WTC11 (cell line): ENCODE data around the gene SLC25A28. TPM values are rescaled to one million over a fixed set of nuclear protein-coding genes. Genes with fewer than 3 reads are reported as not detected.

ENCODE experiments used
- ATAC-seq: fragments of 200-7000 bp; cut with Tn5 transposase; 2 replicates; pipeline ENCODE4 v1.10.0; 2021; ENCODE audit warnings: mild to moderate bottlenecking, moderate library complexity
- CTCF ChIA-PET: fragments of 300-600 bp; sonication (Branson Sonifier 250); formaldehyde crosslinking; loops from one replicate; lab custom pipeline; 2021; ENCODE audit warnings: antibody characterized with exemption; lab: Charles Lee
- POLR2A ChIA-PET: fragments of 350-600 bp; sonication (Branson Sonifier 250); formaldehyde crosslinking; loops from one replicate; lab custom pipeline; 2021; ENCODE audit warnings: antibody characterized with exemption; lab: Charles Lee
- DNase-seq: peaks from one replicate; pipeline ENCODE4 v3.0.0; 2021; ENCODE audit warnings: low spot score
- H3K27ac Mint-ChIP-seq: 2 replicates; pipeline ENCODE4 v1.8.0; 2021; ENCODE audit warnings: mixed read lengths
- H3K27me3 Mint-ChIP-seq: 2 replicates; pipeline ENCODE4 v1.8.0; 2021; ENCODE audit warnings: low read depth, mild to moderate bottlenecking, moderate library complexity, mixed read lengths
- H3K36me3 Mint-ChIP-seq: 2 replicates; pipeline ENCODE4 v1.8.0; 2021; ENCODE audit warnings: mixed read lengths
- H3K4me1 Mint-ChIP-seq: 2 replicates; pipeline ENCODE4 v1.8.0; 2022; ENCODE audit warnings: mixed read lengths
- H3K4me3 Mint-ChIP-seq: 2 replicates; pipeline ENCODE4 v1.8.0; 2021; ENCODE audit warnings: mild to moderate bottlenecking, moderate library complexity, mixed read lengths
- H3K9me3 Mint-ChIP-seq: 2 replicates; pipeline ENCODE4 v1.8.0; 2021; ENCODE audit warnings: mixed read lengths
- ATF1 ChIP-seq: sonication (generic); formaldehyde crosslinking; IDR thresholded peaks from 2 replicates; pipeline ENCODE4 v1.8.1; 2023; ENCODE audit warnings: mild to moderate bottlenecking, moderate library complexity, missing genetic modification reagents
- CREM ChIP-seq: sonication (generic); formaldehyde crosslinking; IDR thresholded peaks from 2 replicates; pipeline ENCODE4 v1.8.1; 2022; ENCODE audit warnings: mild to moderate bottlenecking, missing genetic modification reagents, moderate library complexity
- ELF4 ChIP-seq: sonication (generic); formaldehyde crosslinking; IDR thresholded peaks from 2 replicates; pipeline ENCODE4 v1.8.1; 2022; ENCODE audit warnings: low read depth, mild to moderate bottlenecking, moderate library complexity, missing genetic modification reagents
- FOXP1 ChIP-seq: sonication (generic); formaldehyde crosslinking; IDR thresholded peaks from 2 replicates; pipeline ENCODE4 v1.8.0; 2022; ENCODE audit warnings: missing genetic modification reagents, mild to moderate bottlenecking, moderate library complexity, borderline replicate concordance
- GABPB1 ChIP-seq: sonication (generic); formaldehyde crosslinking; IDR thresholded peaks from 2 replicates; pipeline ENCODE4 v1.8.1; 2023; ENCODE audit warnings: mild to moderate bottlenecking, missing genetic modification reagents
- IRF2 ChIP-seq: sonication (generic); formaldehyde crosslinking; IDR thresholded peaks from 2 replicates; pipeline ENCODE4 v1.8.0; 2022; ENCODE audit warnings: low read depth, missing genetic modification reagents, borderline replicate concordance
- NFATC4 ChIP-seq: fragments of 250-450 bp; sonication (Bioruptor Pico); IDR thresholded peaks from 2 replicates; pipeline ENCODE4 v1.9.0; 2021; ENCODE audit warnings: mild to moderate bottlenecking
- NR1H2 ChIP-seq: sonication (generic); formaldehyde crosslinking; IDR thresholded peaks from 2 replicates; pipeline ENCODE4 v1.9.0; 2021; ENCODE audit warnings: mild to moderate bottlenecking, moderate library complexity, missing genetic modification reagents
- SMAD4 ChIP-seq: sonication (generic); formaldehyde crosslinking; IDR thresholded peaks from 2 replicates; pipeline ENCODE4 v1.8.0; 2022; ENCODE audit warnings: mild to moderate bottlenecking, missing genetic modification reagents
- ZNF121 ChIP-seq: sonication (generic); formaldehyde crosslinking; IDR thresholded peaks from 2 replicates; pipeline ENCODE4 v1.8.0; 2023; ENCODE audit warnings: missing genetic modification reagents
- total RNA-seq: library from RNA; stranded (reverse); gene quantifications from 3 replicates; pipeline ENCODE4 v1.2.3, GENCODE V29; 2021
- TF ChIP-seq, protein P1 (sequence below): sonication (generic); formaldehyde crosslinking; IDR thresholded peaks from 2 replicates; pipeline ENCODE4 v1.8.1; 2023; ENCODE audit warnings: mild to moderate bottlenecking, missing genetic modification reagents, moderate library complexity
- TF ChIP-seq, protein P2 (sequence below): sonication (generic); formaldehyde crosslinking; IDR thresholded peaks from 2 replicates; pipeline ENCODE4 v1.8.1; 2023; ENCODE audit warnings: mild to moderate bottlenecking, missing genetic modification reagents
- TF ChIP-seq, protein P3 (sequence below): sonication (generic); formaldehyde crosslinking; IDR thresholded peaks from 2 replicates; pipeline ENCODE4 v1.8.0; 2023; ENCODE audit warnings: missing genetic modification reagents
- TF ChIP-seq, protein P4 (sequence below): sonication (generic); formaldehyde crosslinking; IDR thresholded peaks from 2 replicates; pipeline ENCODE4 v1.8.0; 2023; ENCODE audit warnings: mild to moderate bottlenecking, missing genetic modification reagents
- TF ChIP-seq, protein P5 (sequence below): sonication (generic); formaldehyde crosslinking; IDR thresholded peaks from 2 replicates; pipeline ENCODE4 v1.8.0; 2022; ENCODE audit warnings: mild to moderate bottlenecking, missing genetic modification reagents
- TF ChIP-seq, protein P6 (sequence below): sonication (generic); formaldehyde crosslinking; IDR thresholded peaks from 2 replicates; pipeline ENCODE4 v1.8.1; 2022; ENCODE audit warnings: mild to moderate bottlenecking, moderate library complexity, missing genetic modification reagents
- TF ChIP-seq, protein P7 (sequence below): sonication (generic); formaldehyde crosslinking; conservative IDR thresholded peaks from 2 replicates; pipeline ENCODE4 v1.8.1; 2022; ENCODE audit warnings: mild to moderate bottlenecking, missing genetic modification reagents
- TF ChIP-seq, protein P8 (sequence below): fragments of 250-450 bp; sonication (Bioruptor Pico); conservative IDR thresholded peaks from 2 replicates; pipeline ENCODE4 v1.9.0; 2021; ENCODE audit warnings: mild to moderate bottlenecking

SLC25A28 gene
- total RNA-seq, 1 experiment from 2014 or later, result 18.2 TPM

DNA sequence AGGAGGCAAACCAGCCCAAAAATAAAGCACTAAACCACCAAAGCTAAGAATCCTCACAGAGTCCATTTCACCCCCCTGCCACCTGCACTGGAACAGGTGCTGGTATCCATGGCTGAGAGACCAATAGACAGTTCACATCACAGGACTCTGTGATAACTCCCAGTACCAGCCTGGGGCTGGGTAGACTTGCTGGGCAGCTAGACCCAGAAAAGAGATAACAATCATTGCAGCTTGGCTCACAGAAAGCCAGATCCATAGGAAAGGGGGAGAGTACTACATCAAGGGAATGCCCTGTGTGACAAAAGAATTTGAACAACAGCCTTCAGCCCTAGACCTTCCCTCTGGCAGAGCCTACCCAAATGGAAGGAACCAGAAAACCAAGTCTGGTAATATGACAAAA, 13.6 kb upstream of the SLC25A28 start (continued):
- TF ChIP-seq, protein P1, sequence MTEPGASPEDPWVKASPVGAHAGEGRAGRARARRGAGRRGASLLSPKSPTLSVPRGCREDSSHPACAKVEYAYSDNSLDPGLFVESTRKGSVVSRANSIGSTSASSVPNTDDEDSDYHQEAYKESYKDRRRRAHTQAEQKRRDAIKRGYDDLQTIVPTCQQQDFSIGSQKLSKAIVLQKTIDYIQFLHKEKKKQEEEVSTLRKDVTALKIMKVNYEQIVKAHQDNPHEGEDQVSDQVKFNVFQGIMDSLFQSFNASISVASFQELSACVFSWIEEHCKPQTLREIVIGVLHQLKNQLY (CRISPR knock-in tag), result no peak
- TF ChIP-seq, protein P2, sequence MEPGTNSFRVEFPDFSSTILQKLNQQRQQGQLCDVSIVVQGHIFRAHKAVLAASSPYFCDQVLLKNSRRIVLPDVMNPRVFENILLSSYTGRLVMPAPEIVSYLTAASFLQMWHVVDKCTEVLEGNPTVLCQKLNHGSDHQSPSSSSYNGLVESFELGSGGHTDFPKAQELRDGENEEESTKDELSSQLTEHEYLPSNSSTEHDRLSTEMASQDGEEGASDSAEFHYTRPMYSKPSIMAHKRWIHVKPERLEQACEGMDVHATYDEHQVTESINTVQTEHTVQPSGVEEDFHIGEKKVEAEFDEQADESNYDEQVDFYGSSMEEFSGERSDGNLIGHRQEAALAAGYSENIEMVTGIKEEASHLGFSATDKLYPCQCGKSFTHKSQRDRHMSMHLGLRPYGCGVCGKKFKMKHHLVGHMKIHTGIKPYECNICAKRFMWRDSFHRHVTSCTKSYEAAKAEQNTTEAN, result no peak
- no peak for TF ChIP-seq ZNF121
- TF ChIP-seq, protein P3, sequence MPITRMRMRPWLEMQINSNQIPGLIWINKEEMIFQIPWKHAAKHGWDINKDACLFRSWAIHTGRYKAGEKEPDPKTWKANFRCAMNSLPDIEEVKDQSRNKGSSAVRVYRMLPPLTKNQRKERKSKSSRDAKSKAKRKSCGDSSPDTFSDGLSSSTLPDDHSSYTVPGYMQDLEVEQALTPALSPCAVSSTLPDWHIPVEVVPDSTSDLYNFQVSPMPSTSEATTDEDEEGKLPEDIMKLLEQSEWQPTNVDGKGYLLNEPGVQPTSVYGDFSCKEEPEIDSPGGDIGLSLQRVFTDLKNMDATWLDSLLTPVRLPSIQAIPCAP (CRISPR knock-in tag), result no peak

DNA sequence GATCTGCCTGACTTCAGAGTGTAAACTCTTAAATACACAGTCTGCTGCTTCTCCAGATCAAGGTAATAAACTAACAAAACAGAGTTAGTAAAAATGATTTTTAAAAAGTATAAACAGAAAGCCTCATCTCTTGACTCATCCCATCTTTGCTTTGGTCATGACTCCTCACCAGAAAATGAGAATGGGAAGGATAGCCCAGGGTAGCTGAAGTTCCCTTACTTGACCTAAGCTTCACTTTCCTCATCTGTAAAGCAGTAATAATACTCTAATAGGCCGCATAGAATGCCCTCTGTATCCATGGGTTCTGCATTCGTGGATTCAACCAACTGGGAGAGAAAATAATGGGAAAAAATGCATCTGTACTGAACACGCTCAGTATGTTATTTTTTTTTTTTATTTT, 11.3 kb upstream of the SLC25A28 start:
- DNase-seq, result no peak
- ATAC-seq, result no peak
- Mint-ChIP-seq H3K36me3 (no peaks in the 10 kb centered on the region), H3K4me1 (peaks cover 8% of the 10 kb centered on the region), H3K9me3 (no peaks in the 10 kb centered on the region), H3K27ac (no peak overlapping the region), H3K4me3 (no peak overlapping the region), H3K27me3 (peaks cover 4% of the 10 kb centered on the region; the same call in 1 of the 2 replicates)
- ChIA-PET CTCF (no interaction called here), POLR2A (no interaction called here)
- TF ChIP-seq GABPB1 (CRISPR knock-in tag), result no peak
- TF ChIP-seq, protein P4, sequence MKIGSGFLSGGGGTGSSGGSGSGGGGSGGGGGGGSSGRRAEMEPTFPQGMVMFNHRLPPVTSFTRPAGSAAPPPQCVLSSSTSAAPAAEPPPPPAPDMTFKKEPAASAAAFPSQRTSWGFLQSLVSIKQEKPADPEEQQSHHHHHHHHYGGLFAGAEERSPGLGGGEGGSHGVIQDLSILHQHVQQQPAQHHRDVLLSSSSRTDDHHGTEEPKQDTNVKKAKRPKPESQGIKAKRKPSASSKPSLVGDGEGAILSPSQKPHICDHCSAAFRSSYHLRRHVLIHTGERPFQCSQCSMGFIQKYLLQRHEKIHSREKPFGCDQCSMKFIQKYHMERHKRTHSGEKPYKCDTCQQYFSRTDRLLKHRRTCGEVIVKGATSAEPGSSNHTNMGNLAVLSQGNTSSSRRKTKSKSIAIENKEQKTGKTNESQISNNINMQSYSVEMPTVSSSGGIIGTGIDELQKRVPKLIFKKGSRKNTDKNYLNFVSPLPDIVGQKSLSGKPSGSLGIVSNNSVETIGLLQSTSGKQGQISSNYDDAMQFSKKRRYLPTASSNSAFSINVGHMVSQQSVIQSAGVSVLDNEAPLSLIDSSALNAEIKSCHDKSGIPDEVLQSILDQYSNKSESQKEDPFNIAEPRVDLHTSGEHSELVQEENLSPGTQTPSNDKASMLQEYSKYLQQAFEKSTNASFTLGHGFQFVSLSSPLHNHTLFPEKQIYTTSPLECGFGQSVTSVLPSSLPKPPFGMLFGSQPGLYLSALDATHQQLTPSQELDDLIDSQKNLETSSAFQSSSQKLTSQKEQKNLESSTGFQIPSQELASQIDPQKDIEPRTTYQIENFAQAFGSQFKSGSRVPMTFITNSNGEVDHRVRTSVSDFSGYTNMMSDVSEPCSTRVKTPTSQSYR (CRISPR knock-in tag), result no peak
- TF ChIP-seq, protein P5, sequence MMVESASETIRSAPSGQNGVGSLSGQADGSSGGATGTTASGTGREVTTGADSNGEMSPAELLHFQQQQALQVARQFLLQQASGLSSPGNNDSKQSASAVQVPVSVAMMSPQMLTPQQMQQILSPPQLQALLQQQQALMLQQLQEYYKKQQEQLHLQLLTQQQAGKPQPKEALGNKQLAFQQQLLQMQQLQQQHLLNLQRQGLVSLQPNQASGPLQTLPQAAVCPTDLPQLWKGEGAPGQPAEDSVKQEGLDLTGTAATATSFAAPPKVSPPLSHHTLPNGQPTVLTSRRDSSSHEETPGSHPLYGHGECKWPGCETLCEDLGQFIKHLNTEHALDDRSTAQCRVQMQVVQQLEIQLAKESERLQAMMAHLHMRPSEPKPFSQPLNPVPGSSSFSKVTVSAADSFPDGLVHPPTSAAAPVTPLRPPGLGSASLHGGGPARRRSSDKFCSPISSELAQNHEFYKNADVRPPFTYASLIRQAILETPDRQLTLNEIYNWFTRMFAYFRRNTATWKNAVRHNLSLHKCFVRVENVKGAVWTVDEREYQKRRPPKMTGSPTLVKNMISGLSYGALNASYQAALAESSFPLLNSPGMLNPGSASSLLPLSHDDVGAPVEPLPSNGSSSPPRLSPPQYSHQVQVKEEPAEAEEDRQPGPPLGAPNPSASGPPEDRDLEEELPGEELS (CRISPR knock-in tag), result no peak
- no peak for TF ChIP-seq ELF4 (CRISPR knock-in tag)

DNA sequence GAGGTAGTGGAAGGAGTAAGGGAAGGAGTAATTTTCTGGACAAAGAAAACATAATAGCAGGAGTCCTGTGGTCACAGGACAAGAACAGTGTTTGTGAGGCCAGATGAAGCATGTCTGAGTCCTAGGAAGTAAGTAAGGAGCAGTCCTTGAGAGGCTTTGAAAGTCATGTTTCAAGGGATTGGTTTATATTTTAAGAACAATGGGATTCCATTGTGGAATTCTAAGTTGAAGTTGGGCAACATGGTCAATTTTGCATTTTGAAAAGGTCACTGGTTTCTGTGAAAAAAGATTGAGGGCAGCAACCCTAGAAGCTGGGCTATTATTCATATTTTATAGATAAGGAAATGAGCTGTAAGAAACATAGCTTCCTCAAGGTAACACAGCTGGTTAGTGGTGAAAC, 10.8 kb upstream of the SLC25A28 start:
- CTCF ChIA-PET, result no interaction called here
- no peak for TF ChIP-seq CREM (CRISPR knock-in tag)
- no peak for TF ChIP-seq SMAD4 (CRISPR knock-in tag)
- no peak for TF ChIP-seq IRF2 (CRISPR knock-in tag)
- TF ChIP-seq, protein P6, sequence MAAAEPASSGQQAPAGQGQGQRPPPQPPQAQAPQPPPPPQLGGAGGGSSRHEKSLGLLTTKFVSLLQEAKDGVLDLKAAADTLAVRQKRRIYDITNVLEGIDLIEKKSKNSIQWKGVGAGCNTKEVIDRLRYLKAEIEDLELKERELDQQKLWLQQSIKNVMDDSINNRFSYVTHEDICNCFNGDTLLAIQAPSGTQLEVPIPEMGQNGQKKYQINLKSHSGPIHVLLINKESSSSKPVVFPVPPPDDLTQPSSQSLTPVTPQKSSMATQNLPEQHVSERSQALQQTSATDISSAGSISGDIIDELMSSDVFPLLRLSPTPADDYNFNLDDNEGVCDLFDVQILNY (CRISPR knock-in tag), result no peak
- TF ChIP-seq NR1H2 (CRISPR knock-in tag), result no peak
- no peak for TF ChIP-seq NFATC4 (CRISPR knock-in tag)
- TF ChIP-seq ATF1 (CRISPR knock-in tag), result no peak
- TF ChIP-seq, protein P7, sequence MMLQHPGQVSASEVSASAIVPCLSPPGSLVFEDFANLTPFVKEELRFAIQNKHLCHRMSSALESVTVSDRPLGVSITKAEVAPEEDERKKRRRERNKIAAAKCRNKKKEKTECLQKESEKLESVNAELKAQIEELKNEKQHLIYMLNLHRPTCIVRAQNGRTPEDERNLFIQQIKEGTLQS (CRISPR knock-in tag), result no peak
- TF ChIP-seq, protein P8, sequence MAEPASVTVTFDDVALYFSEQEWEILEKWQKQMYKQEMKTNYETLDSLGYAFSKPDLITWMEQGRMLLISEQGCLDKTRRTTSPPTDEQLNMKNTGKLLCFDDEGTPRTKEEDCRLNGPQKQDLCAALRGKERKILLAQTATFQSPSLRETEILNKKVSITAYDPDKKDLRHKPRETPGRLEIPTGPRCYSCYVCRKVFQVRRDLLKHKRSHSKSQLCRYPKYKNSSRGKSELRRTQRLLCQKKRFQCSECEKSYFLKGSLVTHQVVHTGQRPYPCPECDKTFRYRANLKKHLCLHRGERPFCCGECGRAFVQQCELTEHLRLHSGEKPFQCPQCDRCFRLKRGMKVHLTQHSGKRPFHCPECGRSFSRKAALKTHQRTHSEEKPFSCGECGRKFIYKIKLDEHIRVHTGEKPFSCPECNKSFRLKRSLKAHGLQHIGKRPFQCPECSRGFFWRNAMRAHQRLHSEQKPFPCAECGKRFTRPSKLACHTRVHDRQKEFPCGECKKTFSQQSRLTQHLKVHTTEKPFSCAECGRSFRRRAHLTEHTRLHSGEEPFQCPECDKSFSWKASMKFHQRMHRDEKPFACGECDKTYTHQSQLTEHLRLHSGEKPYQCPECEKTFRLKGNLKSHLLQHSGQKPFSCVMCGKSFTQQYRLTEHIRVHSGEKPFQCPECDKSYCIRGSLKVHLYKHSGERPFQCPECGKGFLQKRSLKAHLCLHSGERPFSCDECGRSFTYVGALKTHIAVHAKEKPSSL, result no peak
- TF ChIP-seq FOXP1 (CRISPR knock-in tag), result no peak

More for the DNA sequence above, 10.8 kb upstream of the SLC25A28 start:
- POLR2A ChIA-PET, result no interaction called here
- Mint-ChIP-seq H3K36me3 (no peaks in the 10 kb centered on the region), H3K4me3 (no peak overlapping the region), H3K27ac (no peak overlapping the region), H3K9me3 (no peaks in the 10 kb centered on the region), H3K4me1 (peaks cover 8% of the 10 kb centered on the region), H3K27me3 (no peaks in the 10 kb centered on the region; the same call in 1 of the 2 replicates)
- DNase-seq, result no peak
- ATAC-seq, result no peak
